ENCODE data around the gene OLFM2.

- no peak for TF ChIP-seq POLR2AphosphoS5 (IDR thresholded peaks at IDR 0.05)
- TF ChIP-seq CTCF (IDR thresholded peaks at IDR 0.05; ENCODE audit: poor library complexity, severe bottlenecking): no peak
- TF ChIP-seq SMC3 (conservative IDR thresholded peaks at IDR 0.05; ENCODE audit: poor library complexity): no peak
- TF ChIP-seq TAF1 (IDR thresholded peaks at IDR 0.05; ENCODE audit: low read depth): no peak
- TF ChIP-seq MXI1 (conservative IDR thresholded peaks at IDR 0.05; ENCODE audit: poor library complexity, severe bottlenecking): no peak
Observed at GRCh38 chr19:9818175-9818733, 118.1 kb downstream of the OLFM2 start.
